GM19467 (cell line): ENCODE results near the gene SMIM3.
"Not testable (repeated sequence)": the region's sequence is repeated elsewhere in the genome, so short reads cannot be mapped to it uniquely, and the experiment has no call there.

ENCODE experiments used
- ATAC-seq: cut with Tn5 transposase; IDR thresholded peaks from one replicate; pipeline ENCODE4 v1.9.1; 2021; ENCODE audit warnings: mild to moderate bottlenecking, moderate library complexity; ENCODE audit not compliant: unreplicated experiment

Gene SMIM3

GRCh38 chr5:150793423-150793888 is 14.9 kb downstream of the SMIM3 start:
- not testable (repeated sequence) for ATAC-seq

GRCh38 chr5:150794927-150795326 is 16.4 kb downstream of the SMIM3 start:
- ATAC-seq, result no peak

GRCh38 chr5:150797384-150797783 is 18.8 kb downstream of the SMIM3 start:
- ATAC-seq, result no peak

GRCh38 chr5:150801117-150801927 is 22.8 kb downstream of the SMIM3 start:
- ATAC-seq, result no peak

- no peak for ATAC-seq
Measured at GRCh38 chr5:150804388-150804787, 25.8 kb downstream of the SMIM3 start.

GRCh38 chr5:150809363-150809762 is 30.8 kb downstream of the SMIM3 start:
- ATAC-seq, result no peak

- no peak for ATAC-seq
Measured at GRCh38 chr5:150815010-150815409, 36.5 kb downstream of the SMIM3 start.

- ATAC-seq, result no peak
Measured at GRCh38 chr5:150816946-150817345, 38.4 kb downstream of the SMIM3 start.

- no peak for ATAC-seq
Measured at GRCh38 chr5:150829744-150830143, 51.2 kb downstream of the SMIM3 start.

GRCh38 chr5:150831821-150832220 is 53.3 kb downstream of the SMIM3 start:
- not testable (repeated sequence) for ATAC-seq

GRCh38 chr5:150836064-150836463 is 57.5 kb downstream of the SMIM3 start:
- ATAC-seq, result no peak

- no peak for ATAC-seq
Measured at GRCh38 chr5:150836703-150837102, 58.1 kb downstream of the SMIM3 start.

- ATAC-seq, result not testable (repeated sequence)
Measured at GRCh38 chr5:150845185-150845859, 66.8 kb downstream of the SMIM3 start.

- not testable (repeated sequence) for ATAC-seq
Measured at GRCh38 chr5:150846308-150846653, 67.7 kb downstream of the SMIM3 start, which contains the start of gene IRGM. Gene IRGM (plus strand): TSS chr5:150846521. CDS start chr5:150848124, 1,603 bp downstream.
